Measurements from ENCODE around the gene FOXF1. TPM values are rescaled to one million over a fixed set of nuclear protein-coding genes. Genes with fewer than 3 reads are reported as not detected.

Gene FOXF1
- total RNA-seq, 2 donors from 2014 or later: 4.1 TPM; not detected in 1

GRCh38 chr16:86492267-86492960, 17.9 kb upstream of the FOXF1 start:
- H3K4me1 ChIP-seq (ENCODE audit: control insufficient read depth in 1 of 2, low read depth in 2 of 2): no peaks in the 10 kb centered on the region
- no peak for DNase-seq (ENCODE audit: low spot score)
- H3K27me3 ChIP-seq (replicated peaks; ENCODE audit: insufficient read depth): peaks cover 17% of the 10 kb centered on the region
- no peaks in the 10 kb centered on the region for H3K36me3 ChIP-seq
- no peak for TF ChIP-seq CTCF (IDR thresholded peaks at IDR 0.05)
- no peak overlapping the region for H3K27ac ChIP-seq
- H3K4me3 ChIP-seq: no peak overlapping the region
- peaks cover 3% of the 10 kb centered on the region for H3K9me3 ChIP-seq
- ATAC-seq (ENCODE audit: insufficient number of reproducible peaks, low FRiP score, low read depth): no peak

GRCh38 chr16:86492961-86493629, 17.2 kb upstream of the FOXF1 start:
- no peak for TF ChIP-seq CTCF (IDR thresholded peaks at IDR 0.05)
- peaks cover 0 to under 1% of the 10 kb centered on the region in 2 donors for H3K4me1 ChIP-seq (ENCODE audit: control insufficient read depth in 1 of 2, low read depth in 2 of 2)
- H3K36me3 ChIP-seq: no peaks in the 10 kb centered on the region
- H3K27me3 ChIP-seq (replicated peaks; ENCODE audit: insufficient read depth): peaks cover 18% of the 10 kb centered on the region
- peaks cover 3% of the 10 kb centered on the region for H3K9me3 ChIP-seq
- ATAC-seq (ENCODE audit: insufficient number of reproducible peaks, low FRiP score, low read depth) (no peak), DNase-seq (ENCODE audit: low spot score) (no peak)
- no peak overlapping the region for H3K27ac ChIP-seq
- no peak overlapping the region for H3K4me3 ChIP-seq

GRCh38 chr16:86494039-86494564, 16.2 kb upstream of the FOXF1 start:
- Histone ChIP-seq H3K9me3 (peaks cover 3% of the 10 kb centered on the region), H3K4me1 (ENCODE audit: control insufficient read depth in 1 of 2, low read depth in 2 of 2) (peaks cover 10 to 11% of the 10 kb centered on the region in 2 donors), H3K27ac (no peak overlapping the region), H3K4me3 (no peak overlapping the region), H3K36me3 (no peaks in the 10 kb centered on the region), H3K27me3 (replicated peaks; ENCODE audit: insufficient read depth) (peaks cover 18% of the 10 kb centered on the region)
- TF ChIP-seq CTCF (IDR thresholded peaks at IDR 0.05): no peak
- ATAC-seq (ENCODE audit: insufficient number of reproducible peaks, low FRiP score, low read depth) (no peak), DNase-seq (ENCODE audit: low spot score) (no peak)

GRCh38 chr16:86494565-86495356, 15.6 kb upstream of the FOXF1 start:
- H3K36me3 ChIP-seq: no peaks in the 10 kb centered on the region
- DNase-seq (ENCODE audit: low spot score) (no peak), ATAC-seq (ENCODE audit: insufficient number of reproducible peaks, low FRiP score, low read depth) (no peak)
- peaks cover 18% of the 10 kb centered on the region for H3K27me3 ChIP-seq (replicated peaks; ENCODE audit: insufficient read depth)
- no peak overlapping the region for H3K4me3 ChIP-seq
- H3K4me1 ChIP-seq (ENCODE audit: control insufficient read depth in 1 of 2, low read depth in 2 of 2): peaks cover 11 to 13% of the 10 kb centered on the region in 2 donors
- no peaks in the 10 kb centered on the region for H3K9me3 ChIP-seq
- TF ChIP-seq CTCF (IDR thresholded peaks at IDR 0.05): no peak
- no peak overlapping the region for H3K27ac ChIP-seq

- Histone ChIP-seq H3K9me3 (no peaks in the 10 kb centered on the region), H3K27me3 (replicated peaks; ENCODE audit: insufficient read depth) (peaks cover 18% of the 10 kb centered on the region), H3K36me3 (no peaks in the 10 kb centered on the region), H3K4me1 (ENCODE audit: control insufficient read depth in 1 of 2, low read depth in 2 of 2) (peaks cover 11 to 13% of the 10 kb centered on the region in 2 donors), H3K4me3 (no peak overlapping the region), H3K27ac (no peak overlapping the region)
- ATAC-seq (ENCODE audit: insufficient number of reproducible peaks, low FRiP score, low read depth) (no peak), DNase-seq (ENCODE audit: low spot score) (no peak)
- TF ChIP-seq CTCF (IDR thresholded peaks at IDR 0.05): no peak
Measured at GRCh38 chr16:86495357-86495701, 15.0 kb upstream of the FOXF1 start.

Measured in thoracic aorta (tissue), 2 donors.